MM.1S (cell line): ENCODE results near the gene RAB38.

ENCODE experiments used
- DNase-seq: peaks from one replicate; pipeline ENCODE4 v3.0.0-alpha.2; 2015
- H2AFZ ChIP-seq: fragments of 300-600 bp; sonication (generic); 2 replicates; pipeline ENCODE4 v1.6.0; 2016; ENCODE audit warnings: antibody characterized with exemption, low read length
- H3F3A ChIP-seq: fragments of 300-600 bp; sonication (generic); 2 replicates; pipeline ENCODE4 v1.6.1; 2016; ENCODE audit warnings: mild to moderate bottlenecking, antibody characterized with exemption, low read length, moderate library complexity, mixed read lengths; ENCODE audit not compliant: insufficient read depth
- H3K27ac ChIP-seq: fragments of 300-600 bp; sonication (generic); 2 replicates; pipeline ENCODE4 v1.5.1; 2016; ENCODE audit warnings: mild to moderate bottlenecking, low read length
- H3K27me3 ChIP-seq: fragments of 300-600 bp; sonication (generic); replicated peaks from 2 replicates; pipeline ENCODE4 v1.6.0; 2016; ENCODE audit warnings: low read length; ENCODE audit not compliant: insufficient read depth
- H3K36me3 ChIP-seq: fragments of 300-600 bp; sonication (generic); replicated peaks from 2 replicates; pipeline ENCODE4 v1.6.1; 2016; ENCODE audit warnings: mild to moderate bottlenecking, low read length, mixed read lengths; ENCODE audit not compliant: insufficient read depth
- H3K4me1 ChIP-seq: fragments of 300-600 bp; sonication (generic); 2 replicates; pipeline ENCODE4 v1.6.1; 2016; ENCODE audit warnings: low read length, mixed read lengths
- H3K4me2 ChIP-seq: fragments of 300-600 bp; sonication (generic); 2 replicates; pipeline ENCODE4 v1.6.0; 2016; ENCODE audit warnings: low read depth, low read length
- H3K4me3 ChIP-seq: fragments of 300-600 bp; sonication (generic); 2 replicates; pipeline ENCODE4 v1.5.1; 2016; ENCODE audit warnings: low read length, mixed read lengths
- H3K79me2 ChIP-seq: fragments of 300-600 bp; sonication (generic); 2 replicates; pipeline ENCODE4 v1.6.1; 2016; ENCODE audit warnings: mixed run types, low read length, mixed read lengths
- H3K9ac ChIP-seq: fragments of 300-600 bp; sonication (generic); 2 replicates; pipeline ENCODE4 v1.6.1; 2016; ENCODE audit warnings: low read length, mixed read lengths
- H3K9me2 ChIP-seq: fragments of 300-600 bp; sonication (generic); replicated peaks from 2 replicates; pipeline ENCODE4 v1.6.1; 2016; ENCODE audit warnings: mild to moderate bottlenecking, low read length, mixed read lengths; ENCODE audit not compliant: insufficient read depth
- H3K9me3 ChIP-seq: fragments of 300-600 bp; sonication (generic); replicated peaks from 2 replicates; pipeline ENCODE4 v1.6.1; 2016; ENCODE audit warnings: mild to moderate bottlenecking, low read length, mixed read lengths; ENCODE audit not compliant: insufficient read depth
- H4K20me1 ChIP-seq: fragments of 300-600 bp; sonication (generic); 2 replicates; pipeline ENCODE4 v1.6.1; 2016; ENCODE audit warnings: mild to moderate bottlenecking, low read length, moderate library complexity, mixed read lengths; ENCODE audit not compliant: insufficient read depth
- CTCF ChIP-seq: fragments of 300-600 bp; sonication (generic); IDR thresholded peaks from 2 replicates; pipeline ENCODE4 v1.5.1; 2016; ENCODE audit warnings: antibody characterized with exemption, low read length, mixed read lengths
- EZH2 ChIP-seq: fragments of 300-600 bp; sonication (generic); optimal IDR thresholded peaks from 2 replicates; pipeline ENCODE3; 2017; ENCODE audit warnings: low read depth, mild to moderate bottlenecking, antibody characterized with exemption, low read length, mixed read lengths
- EZH2phosphoT487 ChIP-seq: fragments of 300-600 bp; sonication (generic); IDR thresholded peaks from 2 replicates; pipeline ENCODE4 v1.6.1; 2018; ENCODE audit warnings: antibody characterized with exemption, low read length

RAB38 gene

GRCh38 chr11:88175569-88176075 lies 379 bp upstream of the RAB38 start:
- no peaks in the 10 kb centered on the region for H3K27me3 ChIP-seq
- no peak overlapping the region for H2AFZ ChIP-seq
- DNase-seq = no peak
- no peaks in the 10 kb centered on the region for H3K9me3 ChIP-seq
- H3K4me2 ChIP-seq = no peak overlapping the region
- no peaks in the 10 kb centered on the region for H3F3A ChIP-seq
- no peaks in the 10 kb centered on the region for H3K4me1 ChIP-seq
- no peak overlapping the region for H3K9ac ChIP-seq
- no peaks in the 10 kb centered on the region for H3K79me2 ChIP-seq
- H3K4me3 ChIP-seq = no peak overlapping the region
- no peak overlapping the region for H3K27ac ChIP-seq
- no peaks in the 10 kb centered on the region for H3K36me3 ChIP-seq
- no peak for TF ChIP-seq EZH2phosphoT487
- TF ChIP-seq CTCF = no peak
- no peak for TF ChIP-seq EZH2
- no peaks in the 10 kb centered on the region for H3K9me2 ChIP-seq
- no peaks in the 10 kb centered on the region for H4K20me1 ChIP-seq

- H3K4me3 ChIP-seq = no peak overlapping the region
- no peaks in the 10 kb centered on the region for H3K27me3 ChIP-seq
- no peaks in the 10 kb centered on the region for H3K9me3 ChIP-seq
- no peaks in the 10 kb centered on the region for H3K79me2 ChIP-seq
- no peaks in the 10 kb centered on the region for H3K9me2 ChIP-seq
- no peak overlapping the region for H3K9ac ChIP-seq
- H3K4me1 ChIP-seq = no peaks in the 10 kb centered on the region
- TF ChIP-seq CTCF = no peak
- no peak for TF ChIP-seq EZH2
- no peak for TF ChIP-seq EZH2phosphoT487
- DNase-seq = no peak
- no peaks in the 10 kb centered on the region for H4K20me1 ChIP-seq
- H3F3A ChIP-seq = no peaks in the 10 kb centered on the region
- H3K36me3 ChIP-seq = no peaks in the 10 kb centered on the region
- no peak overlapping the region for H2AFZ ChIP-seq
- H3K27ac ChIP-seq = no peak overlapping the region
- H3K4me2 ChIP-seq = no peak overlapping the region
These were observed 1.3 kb downstream of the RAB38 start for GRCh38 chr11:88173956-88174355.

- Histone ChIP-seq H3K4me1 (no peaks in the 10 kb centered on the region), H3K27me3 (no peaks in the 10 kb centered on the region), H3K27ac (no peak overlapping the region), H3K9ac (no peak overlapping the region), H3K9me3 (no peaks in the 10 kb centered on the region), H3K4me2 (no peak overlapping the region), H3K36me3 (no peaks in the 10 kb centered on the region), H3K9me2 (no peaks in the 10 kb centered on the region), H3K79me2 (no peaks in the 10 kb centered on the region), H2AFZ (no peak overlapping the region), H3F3A (no peaks in the 10 kb centered on the region), H3K4me3 (no peak overlapping the region), H4K20me1 (no peaks in the 10 kb centered on the region)
- TF ChIP-seq EZH2phosphoT487 (no peak), EZH2 (no peak), CTCF (no peak)
- no peak for DNase-seq
These were observed 3.3 kb downstream of the RAB38 start for GRCh38 chr11:88171982-88172381.
